Vagina (tissue), 2 donors: ENCODE measurements around the gene CUBN.

Experiments used
- POLR2AphosphoS5 ChIP-seq, 2 donors: sonication (generic); formaldehyde crosslinking; IDR thresholded peaks; one replicate each; pipeline ENCODE4 v1.9.0; 2017; ENCODE audit warnings: antibody characterized with exemption in 2 of 2, mild to moderate bottlenecking in 2 of 2, low read depth in 1 of 2; ENCODE audit not compliant: insufficient read depth in 1 of 2
- TF ChIP-seq, protein P1 (sequence below), 3 experiments: fragments of 450-650 bp in 2 of 3; fragments of 200-600 bp in 1 of 3; sonication (generic) in 1 of 3; IDR thresholded peaks; one replicate each; pipeline ENCODE4 v1.5.1; 2017 to 2019; ENCODE audit warnings: antibody characterized with exemption in 3 of 3, mild to moderate bottlenecking in 2 of 3, moderate library complexity in 2 of 3

DNA sequence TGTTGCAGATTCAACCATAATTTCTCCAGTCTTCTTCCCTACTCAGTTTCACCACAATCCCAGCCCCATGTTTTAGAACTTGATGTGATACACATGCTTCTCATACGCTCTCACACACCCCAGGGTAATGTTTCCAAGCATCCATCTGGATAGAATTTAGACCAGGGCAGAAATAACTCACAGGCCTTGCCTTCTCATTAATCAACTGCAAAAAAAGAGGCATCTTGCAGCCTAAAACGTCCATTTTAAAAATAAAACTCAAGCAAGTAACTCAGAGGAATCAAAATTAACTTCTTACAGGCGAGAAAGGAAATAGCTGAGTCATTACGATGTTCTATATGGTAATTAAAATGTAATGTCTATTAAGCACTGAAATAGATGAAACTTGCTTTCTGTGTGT lies 185.2 kb downstream of the CUBN start:
- TF ChIP-seq POLR2AphosphoS5 (IDR thresholded peaks at IDR 0.05; ENCODE audit: insufficient read depth in 1 of 2, low read depth in 1 of 2), result no peak
- TF ChIP-seq, protein P1, sequence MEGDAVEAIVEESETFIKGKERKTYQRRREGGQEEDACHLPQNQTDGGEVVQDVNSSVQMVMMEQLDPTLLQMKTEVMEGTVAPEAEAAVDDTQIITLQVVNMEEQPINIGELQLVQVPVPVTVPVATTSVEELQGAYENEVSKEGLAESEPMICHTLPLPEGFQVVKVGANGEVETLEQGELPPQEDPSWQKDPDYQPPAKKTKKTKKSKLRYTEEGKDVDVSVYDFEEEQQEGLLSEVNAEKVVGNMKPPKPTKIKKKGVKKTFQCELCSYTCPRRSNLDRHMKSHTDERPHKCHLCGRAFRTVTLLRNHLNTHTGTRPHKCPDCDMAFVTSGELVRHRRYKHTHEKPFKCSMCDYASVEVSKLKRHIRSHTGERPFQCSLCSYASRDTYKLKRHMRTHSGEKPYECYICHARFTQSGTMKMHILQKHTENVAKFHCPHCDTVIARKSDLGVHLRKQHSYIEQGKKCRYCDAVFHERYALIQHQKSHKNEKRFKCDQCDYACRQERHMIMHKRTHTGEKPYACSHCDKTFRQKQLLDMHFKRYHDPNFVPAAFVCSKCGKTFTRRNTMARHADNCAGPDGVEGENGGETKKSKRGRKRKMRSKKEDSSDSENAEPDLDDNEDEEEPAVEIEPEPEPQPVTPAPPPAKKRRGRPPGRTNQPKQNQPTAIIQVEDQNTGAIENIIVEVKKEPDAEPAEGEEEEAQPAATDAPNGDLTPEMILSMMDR (IDR thresholded peaks at IDR 0.05), result no peak
